HEK293 (cell line): ENCODE results near the gene FAM3C.

Source experiments
- CTCF ChIP-seq: fragments of 450-650 bp; formaldehyde crosslinking; IDR thresholded peaks from 2 replicates; pipeline ENCODE4 v1.5.1; 2016; ENCODE audit warnings: missing biosample characterization, missing genetic modification characterization
- REST ChIP-seq: fragments of 450-650 bp; formaldehyde crosslinking; IDR thresholded peaks from 2 replicates; pipeline ENCODE4 v1.5.1; 2016; ENCODE audit warnings: missing biosample characterization, missing genetic modification characterization
- TRIM28 ChIP-seq: IDR thresholded peaks from 2 replicates; pipeline ENCODE4 v1.6.1; 2011; ENCODE audit warnings: low read length, control low read depth, borderline replicate concordance
- ZBTB20 ChIP-seq: fragments of 450-650 bp; formaldehyde crosslinking; IDR thresholded peaks from 2 replicates; pipeline ENCODE4 v1.5.1; 2016; ENCODE audit warnings: missing biosample characterization, missing genetic modification characterization
- ZBTB7A ChIP-seq: fragments of 450-650 bp; formaldehyde crosslinking; IDR thresholded peaks from 2 replicates; pipeline ENCODE4 v1.5.1; 2016; ENCODE audit warnings: low read depth, missing biosample characterization, missing genetic modification characterization
- ZIC2 ChIP-seq: fragments of 450-650 bp; formaldehyde crosslinking; IDR thresholded peaks from 2 replicates; pipeline ENCODE4 v1.5.1; 2016; ENCODE audit warnings: missing biosample characterization, missing genetic modification characterization
- ZNF16 ChIP-seq: fragments of 450-650 bp; formaldehyde crosslinking; IDR thresholded peaks from 2 replicates; pipeline ENCODE4 v1.5.1; 2016; ENCODE audit warnings: low read depth, missing biosample characterization, missing genetic modification characterization
- ZNF335 ChIP-seq: fragments of 450-650 bp; formaldehyde crosslinking; conservative IDR thresholded peaks from 2 replicates; pipeline ENCODE4 v1.5.1; 2016; ENCODE audit warnings: missing biosample characterization, missing genetic modification characterization
- ZNF449 ChIP-seq: fragments of 450-650 bp; formaldehyde crosslinking; IDR thresholded peaks from 2 replicates; pipeline ENCODE4 v1.5.1; 2017; ENCODE audit warnings: missing biosample characterization, mild to moderate bottlenecking, missing genetic modification characterization, moderate library complexity
- ZNF624 ChIP-seq: fragments of 450-650 bp; formaldehyde crosslinking; IDR thresholded peaks from 2 replicates; pipeline ENCODE4 v1.5.1; 2017; ENCODE audit warnings: missing biosample characterization, missing genetic modification characterization
- ZNF701 ChIP-seq: fragments of 450-650 bp; formaldehyde crosslinking; IDR thresholded peaks from 2 replicates; pipeline ENCODE4 v1.5.1; 2016; ENCODE audit warnings: missing biosample characterization, missing genetic modification characterization
- ZNF776 ChIP-seq: fragments of 450-650 bp; formaldehyde crosslinking; IDR thresholded peaks from 2 replicates; pipeline ENCODE4 v1.5.0; 2017; ENCODE audit warnings: missing biosample characterization, missing genetic modification characterization, borderline replicate concordance
- ZNF791 ChIP-seq: fragments of 450-650 bp; formaldehyde crosslinking; IDR thresholded peaks from 2 replicates; pipeline ENCODE4 v1.5.1; 2016; ENCODE audit warnings: missing biosample characterization, missing genetic modification characterization

- TF ChIP-seq CTCF (tag by site-specific recombination) (no peak), ZBTB7A (tag by site-specific recombination) (no peak), ZIC2 (tag by site-specific recombination) (no peak), ZNF776 (tag by site-specific recombination) (no peak), REST (tag by site-specific recombination) (no peak), ZBTB20 (no peak), ZNF624 (no peak), TRIM28 (no peak), ZNF335 (tag by site-specific recombination) (no peak), ZNF701 (tag by site-specific recombination) (no peak), ZNF791 (tag by site-specific recombination) (no peak), ZNF449 (no peak), ZNF16 (tag by site-specific recombination) (no peak)
Observed at GRCh38 chr7:121436688-121437087, 40.6 kb upstream of the FAM3C start.
